HCT116 (cell line): ENCODE measurements around the gene HOXB3. TPM values are rescaled to one million over a fixed set of nuclear protein-coding genes. Genes with fewer than 3 reads are reported as not detected.
A peak's percentile ranks its signal among the peaks of the same experiment; 100 is the strongest.

Experiments
- ATAC-seq: fragments of 200-7000 bp; cut with Tn5 transposase; 2 replicates; pipeline ENCODE4 v1.9.1; 2020; ENCODE audit warnings: mild to moderate bottlenecking, moderate library complexity
- BruUV-seq: library from RNA; stranded (reverse); fragments of 400-500 nt; replicated peaks from 2 replicates; lab custom pipeline; 2021; lab: Mats Ljungman, UMichigan
- CTCF ChIA-PET: fragments of 300-600 bp; sonication (Branson Sonifier 250); formaldehyde crosslinking; loops from one replicate; lab custom pipeline; 2021; ENCODE audit warnings: antibody characterized with exemption; lab: Charles Lee
- POLR2A ChIA-PET: fragments of 300-600, 350-600 bp; sonication (Branson Sonifier 250); formaldehyde crosslinking; loops from one replicate; lab custom pipeline; 2021; ENCODE audit warnings: antibody characterized with exemption; lab: Charles Lee
- RAD21 ChIA-PET, 2 experiments: fragments of 300-600 bp; sonication (Branson Sonifier 250); formaldehyde crosslinking; loops; one replicate each; lab custom pipeline; 2023; ENCODE audit warnings: low total read pairs in 2 of 2; ENCODE audit not compliant: uncharacterized antibody in 2 of 2, unreplicated experiment in 2 of 2, low non-redundant PET in 1 of 2; lab: Charles Lee
- DNase-seq: peaks from one replicate; pipeline ENCODE4 v3.0.0-alpha.2; 2010; ENCODE audit warnings: low read depth, low spot score
- H2AFZ ChIP-seq: fragments of 200-600 bp; shearing (Covaris generic), sonication (generic); 2 replicates; pipeline ENCODE4 v1.6.1; 2017; ENCODE audit warnings: low read depth, mixed run types, mixed read lengths, antibody characterized with exemption, low read length; ENCODE audit not compliant: poor library complexity, severe bottlenecking
- H3K27ac ChIP-seq: 2 replicates; pipeline ENCODE4 v1.5.1; 2012; ENCODE audit warnings: low read depth, low read length
- H3K27me3 ChIP-seq: fragments of 200-600 bp; sonication (generic); 2 replicates; pipeline ENCODE4 v1.6.1; 2016; ENCODE audit warnings: mixed run types, low read length, mixed read lengths; ENCODE audit not compliant: insufficient read depth
- H3K36me3 ChIP-seq, 2 experiments: fragments of 200-500 bp in 1 of 2; fragments of 200-600 bp in 1 of 2; sonication (Bioruptor generic) in 1 of 2; sonication (generic) in 1 of 2; 2 replicates each; pipeline versions ENCODE4 v1.5.1 to v1.6.1; 2014 to 2016; ENCODE audit warnings: low read length in 2 of 2, inconsistent platforms in 1 of 2, mixed read lengths in 1 of 2, mixed run types in 1 of 2; ENCODE audit not compliant: insufficient read depth in 2 of 2, control insufficient read depth in 1 of 2
- H3K4me1 ChIP-seq, 2 experiments: fragments of 200-600 bp in 1 of 2; sonication (generic) in 1 of 2; 2 replicates each; pipeline versions ENCODE4 v1.5.1 to v1.6.1; 2012 to 2017; ENCODE audit warnings: low read length in 2 of 2, inconsistent platforms in 1 of 2, mild to moderate bottlenecking in 1 of 2, mixed read lengths in 1 of 2, mixed run types in 1 of 2, moderate library complexity in 1 of 2; ENCODE audit not compliant: insufficient read depth in 2 of 2, control insufficient read depth in 1 of 2
- H3K4me2 ChIP-seq: fragments of 200-600 bp; sonication (generic); 2 replicates; pipeline ENCODE4 v1.6.1; 2017; ENCODE audit warnings: mixed run types, low read length, mixed read lengths
- H3K4me3 ChIP-seq, 2 experiments: fragments of 200-600 bp in 1 of 2; sonication (generic) in 1 of 2; replicated peaks in 1 of 2; 2 replicates each; pipeline ENCODE4 v1.5.1; 2011 to 2016; ENCODE audit warnings: low read length in 2 of 2, control low read depth in 1 of 2, low read depth in 1 of 2, mild to moderate bottlenecking in 1 of 2, mixed read lengths in 1 of 2, mixed run types in 1 of 2
- H3K79me2 ChIP-seq: fragments of 200-600 bp; sonication (generic); 2 replicates; pipeline ENCODE4 v1.6.1; 2017; ENCODE audit warnings: mild to moderate bottlenecking, mixed run types, low read length, moderate library complexity, mixed read lengths; ENCODE audit not compliant: insufficient read depth
- H3K9ac ChIP-seq: fragments of 200-600 bp; sonication (generic); 2 replicates; pipeline ENCODE4 v1.6.1; 2016; ENCODE audit warnings: low read length, mixed read lengths
- H3K9me2 ChIP-seq: fragments of 200-600 bp; sonication (generic), shearing (Covaris generic); 2 replicates; pipeline ENCODE4 v1.6.1; 2017; ENCODE audit warnings: mixed run types, mild to moderate bottlenecking, moderate library complexity; ENCODE audit not compliant: insufficient read depth
- H3K9me3 ChIP-seq, 2 experiments: fragments of 200-500 bp in 1 of 2; fragments of 200-600 bp in 1 of 2; sonication (Bioruptor generic) in 1 of 2; sonication (generic) in 1 of 2; 2 replicates each; pipeline ENCODE4 v1.6.1; 2014 to 2017; ENCODE audit warnings: low read length in 2 of 2, mixed read lengths in 2 of 2, inconsistent platforms in 1 of 2, low read depth in 1 of 2, mild to moderate bottlenecking in 1 of 2, mixed run types in 1 of 2, moderate library complexity in 1 of 2; ENCODE audit not compliant: control insufficient read depth in 1 of 2, insufficient read depth in 1 of 2
- H4K20me1 ChIP-seq: fragments of 200-600 bp; sonication (generic), shearing (Covaris generic); 2 replicates; pipeline ENCODE4 v1.6.1; 2017; ENCODE audit warnings: mixed run types, mild to moderate bottlenecking, moderate library complexity; ENCODE audit not compliant: insufficient read depth
- CBX3 ChIP-seq: IDR thresholded peaks from 2 replicates; pipeline ENCODE4 v1.6.1; 2012; ENCODE audit warnings: low read depth
- CEBPB ChIP-seq: IDR thresholded peaks from 2 replicates; pipeline ENCODE4 v1.6.1; 2012; ENCODE audit warnings: low read depth
- ELF1 ChIP-seq: IDR thresholded peaks from 2 replicates; pipeline ENCODE4 v1.6.1; 2012; ENCODE audit warnings: low read depth, borderline replicate concordance
- EZH2 ChIP-seq: fragments of 200-600 bp; sonication (generic); IDR thresholded peaks from 2 replicates; pipeline ENCODE4 v1.6.1; 2017; ENCODE audit warnings: antibody characterized with exemption, mixed run types
- EZH2phosphoT487 ChIP-seq: fragments of 200-600 bp; IDR thresholded peaks from 2 replicates; pipeline ENCODE4 v1.6.1; 2018; ENCODE audit warnings: antibody characterized with exemption, borderline replicate concordance
- MAX ChIP-seq: IDR thresholded peaks from 2 replicates; pipeline ENCODE4 v1.6.1; 2012
- POLR2A ChIP-seq: IDR thresholded peaks from 2 replicates; pipeline ENCODE4 v1.7.0; 2011; ENCODE audit warnings: borderline replicate concordance; ENCODE audit not compliant: insufficient read depth, insufficient read length; ENCODE audit errors: extremely low read depth
- POLR2AphosphoS5 ChIP-seq: IDR thresholded peaks from 2 replicates; pipeline ENCODE4 v1.6.1; 2011; ENCODE audit warnings: mild to moderate bottlenecking, low read depth, low read length, moderate library complexity
- RAD21 ChIP-seq: IDR thresholded peaks from 2 replicates; pipeline ENCODE4 v1.6.1; 2012; ENCODE audit warnings: low read depth, mild to moderate bottlenecking
- SIN3A ChIP-seq: IDR thresholded peaks from 2 replicates; pipeline ENCODE4 v1.6.1; 2012; ENCODE audit warnings: low read depth
- SRF ChIP-seq: IDR thresholded peaks from 2 replicates; pipeline ENCODE4 v1.6.1; 2012; ENCODE audit warnings: low read depth
- TCF7L2 ChIP-seq: IDR thresholded peaks from 2 replicates; pipeline ENCODE4 v1.7.0; 2011; ENCODE audit warnings: borderline replicate concordance, inconsistent platforms; ENCODE audit not compliant: insufficient read depth, insufficient read length; ENCODE audit errors: extremely low read depth
- ZFX ChIP-seq: fragments of 450-650 bp; IDR thresholded peaks from 2 replicates; pipeline ENCODE4 v1.6.1; 2017
- intact Hi-C: fragments of 100-400 bp; cut with micrococcal nuclease; formaldehyde crosslinking; loops from 2 replicates; pipeline ENCODE4 v1.10.0; 2022
- total RNA-seq: library from RNA; stranded (reverse); gene quantifications from one replicate; pipeline ENCODE4 v1.2.1, GENCODE V29; 2021; ENCODE audit not compliant: unreplicated experiment
- TF ChIP-seq, protein P1 (sequence below), 3 experiments: fragments of 200-600 bp in 1 of 3; sonication (generic) in 1 of 3; IDR thresholded peaks in 2 of 3; conservative IDR thresholded peaks in 1 of 3; 2 replicates each; pipeline ENCODE4 v1.5.1; 2012 to 2017; ENCODE audit warnings: low read depth in 2 of 3, low read length in 2 of 3, antibody characterized with exemption in 1 of 3, borderline replicate concordance in 1 of 3, control low read depth in 1 of 3, mild to moderate bottlenecking in 1 of 3, mixed read lengths in 1 of 3, mixed run types in 1 of 3, moderate library complexity in 1 of 3; ENCODE audit not compliant: insufficient read depth in 1 of 3
- TF ChIP-seq, protein P2 (sequence below): IDR thresholded peaks from 2 replicates; pipeline ENCODE4 v1.6.1; 2011; ENCODE audit warnings: mild to moderate bottlenecking, low read length, moderate library complexity; ENCODE audit not compliant: insufficient replicate concordance; ENCODE audit errors: extremely low read depth
- TF ChIP-seq, protein P3 (sequence below): IDR thresholded peaks from 2 replicates; pipeline ENCODE4 v1.6.1; 2012; ENCODE audit warnings: low read depth

The HOXB3 gene
- total RNA-seq, 1 experiment from 2014 or later: 19.8 TPM

GRCh38 chr17:48600244-48601098, 10.4 kb upstream of the HOXB3 start (continued):
- TF ChIP-seq, protein P1, sequence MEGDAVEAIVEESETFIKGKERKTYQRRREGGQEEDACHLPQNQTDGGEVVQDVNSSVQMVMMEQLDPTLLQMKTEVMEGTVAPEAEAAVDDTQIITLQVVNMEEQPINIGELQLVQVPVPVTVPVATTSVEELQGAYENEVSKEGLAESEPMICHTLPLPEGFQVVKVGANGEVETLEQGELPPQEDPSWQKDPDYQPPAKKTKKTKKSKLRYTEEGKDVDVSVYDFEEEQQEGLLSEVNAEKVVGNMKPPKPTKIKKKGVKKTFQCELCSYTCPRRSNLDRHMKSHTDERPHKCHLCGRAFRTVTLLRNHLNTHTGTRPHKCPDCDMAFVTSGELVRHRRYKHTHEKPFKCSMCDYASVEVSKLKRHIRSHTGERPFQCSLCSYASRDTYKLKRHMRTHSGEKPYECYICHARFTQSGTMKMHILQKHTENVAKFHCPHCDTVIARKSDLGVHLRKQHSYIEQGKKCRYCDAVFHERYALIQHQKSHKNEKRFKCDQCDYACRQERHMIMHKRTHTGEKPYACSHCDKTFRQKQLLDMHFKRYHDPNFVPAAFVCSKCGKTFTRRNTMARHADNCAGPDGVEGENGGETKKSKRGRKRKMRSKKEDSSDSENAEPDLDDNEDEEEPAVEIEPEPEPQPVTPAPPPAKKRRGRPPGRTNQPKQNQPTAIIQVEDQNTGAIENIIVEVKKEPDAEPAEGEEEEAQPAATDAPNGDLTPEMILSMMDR (IDR thresholded peaks at IDR 0.05 in 2 of 3, conservative IDR thresholded peaks at IDR 0.05 in 1 of 3; ENCODE audit: borderline replicate concordance in 1 of 3, insufficient read depth in 1 of 3, low read depth in 2 of 3, low read length in 2 of 3): no peak

- CTCF ChIA-PET: no interaction called here
- Histone ChIP-seq H2AFZ (no peak overlapping the region), H3K4me1 (peaks cover 23 to 32% of the 10 kb centered on the region in 2 experiments), H3K27me3 (no peaks in the 10 kb centered on the region), H3K9ac (no peak overlapping the region), H3K9me2 (no peaks in the 10 kb centered on the region), H3K9me3 (no peaks in the 10 kb centered on the region), H3K4me2 (no peak overlapping the region), H3K36me3 (peaks cover 22 to 24% of the 10 kb centered on the region in 2 experiments; a peak in 3 of 4 replicates), H3K4me3 (no peak overlapping the region), H4K20me1 (peaks cover 4% of the 10 kb centered on the region; the same call in 1 of the 2 replicates), H3K79me2 (peaks cover 100% of the 10 kb centered on the region), H3K27ac (0 out of 2 replicates have a peak overlapping the region, but pooled peaks have one; percentile 47)
- intact Hi-C loops: no loop called here
- RAD21 ChIA-PET: interaction anchor here in 1 of 2 experiments (0.6 kb wide), 1 partner anchor 15 kb away, joined by 4 read pairs; no protein-coding TSS in a partner anchor
- BruUV-seq: no TSS peak
- ATAC-seq (no peak), DNase-seq (no peak)
- POLR2A ChIA-PET: no interaction called here
- TF ChIP-seq POLR2AphosphoS5 (no peak), TCF7L2 (no peak), ZFX (no peak), RAD21 (no peak), ELF1 (no peak), EZH2phosphoT487 (no peak), POLR2A (no peak), SIN3A (no peak), CBX3 (no peak), EZH2 (no peak), MAX (no peak), SRF (no peak), CEBPB (no peak)
- TF ChIP-seq, protein P2, sequence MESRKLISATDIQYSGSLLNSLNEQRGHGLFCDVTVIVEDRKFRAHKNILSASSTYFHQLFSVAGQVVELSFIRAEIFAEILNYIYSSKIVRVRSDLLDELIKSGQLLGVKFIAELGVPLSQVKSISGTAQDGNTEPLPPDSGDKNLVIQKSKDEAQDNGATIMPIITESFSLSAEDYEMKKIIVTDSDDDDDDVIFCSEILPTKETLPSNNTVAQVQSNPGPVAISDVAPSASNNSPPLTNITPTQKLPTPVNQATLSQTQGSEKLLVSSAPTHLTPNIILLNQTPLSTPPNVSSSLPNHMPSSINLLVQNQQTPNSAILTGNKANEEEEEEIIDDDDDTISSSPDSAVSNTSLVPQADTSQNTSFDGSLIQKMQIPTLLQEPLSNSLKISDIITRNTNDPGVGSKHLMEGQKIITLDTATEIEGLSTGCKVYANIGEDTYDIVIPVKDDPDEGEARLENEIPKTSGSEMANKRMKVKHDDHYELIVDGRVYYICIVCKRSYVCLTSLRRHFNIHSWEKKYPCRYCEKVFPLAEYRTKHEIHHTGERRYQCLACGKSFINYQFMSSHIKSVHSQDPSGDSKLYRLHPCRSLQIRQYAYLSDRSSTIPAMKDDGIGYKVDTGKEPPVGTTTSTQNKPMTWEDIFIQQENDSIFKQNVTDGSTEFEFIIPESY: no peak
- TF ChIP-seq, protein P3, sequence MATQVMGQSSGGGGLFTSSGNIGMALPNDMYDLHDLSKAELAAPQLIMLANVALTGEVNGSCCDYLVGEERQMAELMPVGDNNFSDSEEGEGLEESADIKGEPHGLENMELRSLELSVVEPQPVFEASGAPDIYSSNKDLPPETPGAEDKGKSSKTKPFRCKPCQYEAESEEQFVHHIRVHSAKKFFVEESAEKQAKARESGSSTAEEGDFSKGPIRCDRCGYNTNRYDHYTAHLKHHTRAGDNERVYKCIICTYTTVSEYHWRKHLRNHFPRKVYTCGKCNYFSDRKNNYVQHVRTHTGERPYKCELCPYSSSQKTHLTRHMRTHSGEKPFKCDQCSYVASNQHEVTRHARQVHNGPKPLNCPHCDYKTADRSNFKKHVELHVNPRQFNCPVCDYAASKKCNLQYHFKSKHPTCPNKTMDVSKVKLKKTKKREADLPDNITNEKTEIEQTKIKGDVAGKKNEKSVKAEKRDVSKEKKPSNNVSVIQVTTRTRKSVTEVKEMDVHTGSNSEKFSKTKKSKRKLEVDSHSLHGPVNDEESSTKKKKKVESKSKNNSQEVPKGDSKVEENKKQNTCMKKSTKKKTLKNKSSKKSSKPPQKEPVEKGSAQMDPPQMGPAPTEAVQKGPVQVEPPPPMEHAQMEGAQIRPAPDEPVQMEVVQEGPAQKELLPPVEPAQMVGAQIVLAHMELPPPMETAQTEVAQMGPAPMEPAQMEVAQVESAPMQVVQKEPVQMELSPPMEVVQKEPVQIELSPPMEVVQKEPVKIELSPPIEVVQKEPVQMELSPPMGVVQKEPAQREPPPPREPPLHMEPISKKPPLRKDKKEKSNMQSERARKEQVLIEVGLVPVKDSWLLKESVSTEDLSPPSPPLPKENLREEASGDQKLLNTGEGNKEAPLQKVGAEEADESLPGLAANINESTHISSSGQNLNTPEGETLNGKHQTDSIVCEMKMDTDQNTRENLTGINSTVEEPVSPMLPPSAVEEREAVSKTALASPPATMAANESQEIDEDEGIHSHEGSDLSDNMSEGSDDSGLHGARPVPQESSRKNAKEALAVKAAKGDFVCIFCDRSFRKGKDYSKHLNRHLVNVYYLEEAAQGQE: no peak
Measured at GRCh38 chr17:48599354-48599753, 9.3 kb upstream of the HOXB3 start.
